ENCODE data around the gene SLC25A22. TPM values are rescaled to one million over a fixed set of nuclear protein-coding genes. Genes with fewer than 3 reads are reported as not detected.

SLC25A22 gene
- total RNA-seq, 1 experiment from 2014 or later, result 38.1 TPM

- Histone ChIP-seq H3K27me3 (replicated peaks; ENCODE audit: insufficient read depth, low read depth, low read length, poor library complexity) (no peaks in the 10 kb centered on the region), H3K36me3 (ENCODE audit: insufficient read depth, low read length, poor library complexity, severe bottlenecking) (no peaks in the 10 kb centered on the region), H3K4me1 (ENCODE audit: insufficient read depth, low read length, poor library complexity, severe bottlenecking) (peaks cover 3% of the 10 kb centered on the region), H3K4me3 (ENCODE audit: low read depth, low read length, poor library complexity, severe bottlenecking) (no peak overlapping the region), H3K27ac (ENCODE audit: low read depth, low read length, poor library complexity, severe bottlenecking) (no peak overlapping the region), H3K9me3 (ENCODE audit: low read depth, low read length, poor library complexity, severe bottlenecking) (no peaks in the 10 kb centered on the region)
- ChIA-PET POLR2A (ENCODE audit: low non-redundant PET) (no interaction called here), CTCF (interaction anchor here (0.7 kb wide), 1 partner anchor 20 kb away, joined by 5 read pairs; no protein-coding TSS in a partner anchor)
- DNase-seq (ENCODE audit: low spot score), result no peak
- intact Hi-C loops (cut with micrococcal nuclease; ENCODE audit: unreplicated experiment), result no loop called here
- no peak for TF ChIP-seq CTCF (conservative IDR thresholded peaks at IDR 0.05; ENCODE audit: low read depth, low read length)
- no peak for TF ChIP-seq EZH2 (IDR thresholded peaks at IDR 0.05; ENCODE audit: borderline replicate concordance, low read depth, low read length, poor library complexity, severe bottlenecking)
- no TSS peak for BruUV-seq (replicated peaks)
Measured at GRCh38 chr11:788953-789940, 8.8 kb downstream of the SLC25A22 start.

- intact Hi-C loops (cut with micrococcal nuclease; ENCODE audit: unreplicated experiment), result no loop called here
- POLR2A ChIA-PET (ENCODE audit: low non-redundant PET), result no interaction called here
- peaks cover 3% of the 10 kb centered on the region for H3K4me1 ChIP-seq (ENCODE audit: insufficient read depth, low read length, poor library complexity, severe bottlenecking)
- H3K27ac ChIP-seq (ENCODE audit: low read depth, low read length, poor library complexity, severe bottlenecking), result no peak overlapping the region
- CTCF ChIA-PET, result no interaction called here
- DNase-seq (ENCODE audit: low spot score), result no peak
- H3K9me3 ChIP-seq (ENCODE audit: low read depth, low read length, poor library complexity, severe bottlenecking), result no peaks in the 10 kb centered on the region
- TF ChIP-seq CTCF (conservative IDR thresholded peaks at IDR 0.05; ENCODE audit: low read depth, low read length) (no peak), EZH2 (IDR thresholded peaks at IDR 0.05; ENCODE audit: borderline replicate concordance, low read depth, low read length, poor library complexity, severe bottlenecking) (no peak)
- H3K36me3 ChIP-seq (ENCODE audit: insufficient read depth, low read length, poor library complexity, severe bottlenecking), result no peaks in the 10 kb centered on the region
- H3K4me3 ChIP-seq (ENCODE audit: low read depth, low read length, poor library complexity, severe bottlenecking), result no peak overlapping the region
- H3K27me3 ChIP-seq (replicated peaks; ENCODE audit: insufficient read depth, low read depth, low read length, poor library complexity), result no peaks in the 10 kb centered on the region
- no TSS peak for BruUV-seq (replicated peaks)
Measured at GRCh38 chr11:788009-788640, 10.0 kb downstream of the SLC25A22 start.

GRCh38 chr11:787084-787675, 10.9 kb downstream of the SLC25A22 start:
- Histone ChIP-seq H3K4me3 (ENCODE audit: low read depth, low read length, poor library complexity, severe bottlenecking) (no peak overlapping the region), H3K27ac (ENCODE audit: low read depth, low read length, poor library complexity, severe bottlenecking) (no peak overlapping the region), H3K27me3 (replicated peaks; ENCODE audit: insufficient read depth, low read depth, low read length, poor library complexity) (no peaks in the 10 kb centered on the region), H3K36me3 (ENCODE audit: insufficient read depth, low read length, poor library complexity, severe bottlenecking) (no peaks in the 10 kb centered on the region), H3K4me1 (ENCODE audit: insufficient read depth, low read length, poor library complexity, severe bottlenecking) (peaks cover 3% of the 10 kb centered on the region), H3K9me3 (ENCODE audit: low read depth, low read length, poor library complexity, severe bottlenecking) (no peaks in the 10 kb centered on the region)
- no peak for DNase-seq (ENCODE audit: low spot score)
- TF ChIP-seq EZH2 (IDR thresholded peaks at IDR 0.05; ENCODE audit: borderline replicate concordance, low read depth, low read length, poor library complexity, severe bottlenecking) (no peak), CTCF (conservative IDR thresholded peaks at IDR 0.05; ENCODE audit: low read depth, low read length) (no peak)
- BruUV-seq (replicated peaks), result no TSS peak
- POLR2A ChIA-PET (ENCODE audit: low non-redundant PET), result no interaction called here
- CTCF ChIA-PET, result no interaction called here
- intact Hi-C loops (cut with micrococcal nuclease; ENCODE audit: unreplicated experiment), result no loop called here

Data from A673 (cell line).